ENCODE data around the gene KDM3B.

KDM3B gene

GRCh38 chr5:138440159-138441073 lies 87.9 kb downstream of the KDM3B start:
- TF ChIP-seq TEAD4 (IDR thresholded peaks at IDR 0.05) (no peak), ZBTB7A (IDR thresholded peaks at IDR 0.05; ENCODE audit: low read depth) (no peak), EP300 (IDR thresholded peaks at IDR 0.05; ENCODE audit: borderline replicate concordance) (no peak), FOXM1 (IDR thresholded peaks at IDR 0.05; ENCODE audit: borderline replicate concordance, low read depth) (no peak), USF1 (IDR thresholded peaks at IDR 0.05) (no peak)

GRCh38 chr5:138441221-138441620 lies 88.7 kb downstream of the KDM3B start:
- TF ChIP-seq EGR1 (IDR thresholded peaks at IDR 0.05) = no peak
- no peak for TF ChIP-seq FOXM1 (IDR thresholded peaks at IDR 0.05; ENCODE audit: borderline replicate concordance, low read depth)
- TF ChIP-seq TEAD4 (IDR thresholded peaks at IDR 0.05) = no peak
- no peak for TF ChIP-seq REST (IDR thresholded peaks at IDR 0.05; ENCODE audit: low read depth)
- TF ChIP-seq RAD21 (IDR thresholded peaks at IDR 0.05; ENCODE audit: low read depth) = no peak
- no peak for TF ChIP-seq MAX (IDR thresholded peaks at IDR 0.05)
- TF ChIP-seq YY1 (IDR thresholded peaks at IDR 0.05; ENCODE audit: low read depth) = no peak
- no peak for TF ChIP-seq TCF12 (IDR thresholded peaks at IDR 0.05; ENCODE audit: low read depth)
- no peak for TF ChIP-seq CEBPB (IDR thresholded peaks at IDR 0.05)
- TF ChIP-seq CREB1 (IDR thresholded peaks at IDR 0.05; ENCODE audit: low read depth) = no peak
- no peak for TF ChIP-seq NFIC (IDR thresholded peaks at IDR 0.05)
- TF ChIP-seq USF1 (IDR thresholded peaks at IDR 0.05) = no peak

GRCh38 chr5:138444078-138444773 lies 91.7 kb downstream of the KDM3B start:
- TF ChIP-seq TCF12 (IDR thresholded peaks at IDR 0.05; ENCODE audit: low read depth) = no peak
- no peak for TF ChIP-seq USF1 (IDR thresholded peaks at IDR 0.05)
- TF ChIP-seq CREB1 (IDR thresholded peaks at IDR 0.05; ENCODE audit: low read depth) = no peak

GRCh38 chr5:138444774-138445546 lies 92.5 kb downstream of the KDM3B start:
- TF ChIP-seq CEBPB (IDR thresholded peaks at IDR 0.05) (no peak), USF1 (IDR thresholded peaks at IDR 0.05) (no peak), YY1 (IDR thresholded peaks at IDR 0.05; ENCODE audit: low read depth) (no peak), TCF12 (IDR thresholded peaks at IDR 0.05; ENCODE audit: low read depth) (no peak), REST (IDR thresholded peaks at IDR 0.05; ENCODE audit: low read depth) (no peak), EGR1 (IDR thresholded peaks at IDR 0.05) (no peak), FOXM1 (IDR thresholded peaks at IDR 0.05; ENCODE audit: borderline replicate concordance, low read depth) (no peak), EP300 (IDR thresholded peaks at IDR 0.05; ENCODE audit: borderline replicate concordance) (no peak)

All from Ishikawa (cell line).